HG02885 (cell line): ENCODE data around the gene CD164.
"Not testable (repeated sequence)": the region's sequence is repeated elsewhere in the genome, so short reads cannot be mapped to it uniquely, and the experiment has no call there.

Source experiments
- ATAC-seq: cut with Tn5 transposase; IDR thresholded peaks from one replicate; pipeline ENCODE4 v1.9.1; 2021; ENCODE audit warnings: mild to moderate bottlenecking; ENCODE audit not compliant: unreplicated experiment, poor library complexity

The CD164 gene

GRCh38 chr6:109377717-109378116 lies 4.5 kb downstream of the CD164 start:
- no peak for ATAC-seq

GRCh38 chr6:109374326-109374892 lies 7.9 kb downstream of the CD164 start:
- no peak for ATAC-seq

GRCh38 chr6:109373762-109374161 lies 8.5 kb downstream of the CD164 start:
- ATAC-seq, result peak; percentile 98

- ATAC-seq, result peak; percentile 11
Observed at GRCh38 chr6:109373331-109373730, 8.9 kb downstream of the CD164 start.

- no peak for ATAC-seq
Observed at GRCh38 chr6:109372130-109372529, 10.1 kb downstream of the CD164 start.

- ATAC-seq, result no peak
Observed at GRCh38 chr6:109370792-109371191, 11.5 kb downstream of the CD164 start.

- no peak for ATAC-seq
Observed at GRCh38 chr6:109370336-109370735, 11.9 kb downstream of the CD164 start.

- no peak for ATAC-seq
Observed at GRCh38 chr6:109369728-109370127, 12.5 kb downstream of the CD164 start.

GRCh38 chr6:109364382-109365078 lies 17.7 kb downstream of the CD164 start:
- not testable (repeated sequence) for ATAC-seq

GRCh38 chr6:109363753-109364152 lies 18.5 kb downstream of the CD164 start:
- ATAC-seq, result no peak

GRCh38 chr6:109362102-109362884 lies 20.0 kb downstream of the CD164 start:
- no peak for ATAC-seq

- ATAC-seq, result no peak
Observed at GRCh38 chr6:109360791-109361190, 21.5 kb downstream of the CD164 start.

GRCh38 chr6:109360281-109360680 lies 22.0 kb downstream of the CD164 start:
- ATAC-seq, result no peak

- no peak for ATAC-seq
Observed at GRCh38 chr6:109359248-109359647, 23.0 kb downstream of the CD164 start.

GRCh38 chr6:109358204-109358603 lies 24.1 kb downstream of the CD164 start:
- ATAC-seq, result no peak

GRCh38 chr6:109356237-109356636 lies 26.0 kb downstream of the CD164 start:
- no peak for ATAC-seq

GRCh38 chr6:109351231-109352130 lies 30.8 kb downstream of the CD164 start:
- no peak for ATAC-seq

GRCh38 chr6:109349419-109349987 lies 32.8 kb downstream of the CD164 start:
- ATAC-seq, result no peak

GRCh38 chr6:109348226-109348625 lies 34.0 kb downstream of the CD164 start:
- no peak for ATAC-seq

GRCh38 chr6:109347779-109348178 lies 34.5 kb downstream of the CD164 start:
- ATAC-seq, result no peak
